CMK (cell line): ENCODE results near the gene SETBP1.

Experiments
- DNase-seq: peaks from one replicate; pipeline ENCODE4 v3.0.0-alpha.2; 2010; ENCODE audit warnings: low read depth

Gene SETBP1

GRCh38 chr18:44731530-44732237, 51.0 kb downstream of the SETBP1 start:
- DNase-seq, result no peak

DNA sequence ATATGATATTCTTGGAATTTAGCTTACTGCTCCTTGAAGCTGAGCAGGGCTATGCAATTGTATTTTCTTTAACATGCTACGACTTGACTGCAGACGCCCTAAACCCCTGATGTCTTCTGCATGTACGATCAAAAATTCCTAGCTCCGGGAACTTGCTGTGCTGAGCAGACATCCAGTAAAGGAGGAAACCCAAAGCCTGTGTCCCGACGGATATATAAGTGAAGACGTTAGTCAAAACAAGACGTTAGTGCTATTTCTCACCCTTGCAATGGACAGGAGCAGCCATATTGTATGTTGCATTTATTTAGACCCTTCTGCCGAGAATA, 51.5 kb downstream of the SETBP1 start:
- DNase-seq, result no peak

DNA sequence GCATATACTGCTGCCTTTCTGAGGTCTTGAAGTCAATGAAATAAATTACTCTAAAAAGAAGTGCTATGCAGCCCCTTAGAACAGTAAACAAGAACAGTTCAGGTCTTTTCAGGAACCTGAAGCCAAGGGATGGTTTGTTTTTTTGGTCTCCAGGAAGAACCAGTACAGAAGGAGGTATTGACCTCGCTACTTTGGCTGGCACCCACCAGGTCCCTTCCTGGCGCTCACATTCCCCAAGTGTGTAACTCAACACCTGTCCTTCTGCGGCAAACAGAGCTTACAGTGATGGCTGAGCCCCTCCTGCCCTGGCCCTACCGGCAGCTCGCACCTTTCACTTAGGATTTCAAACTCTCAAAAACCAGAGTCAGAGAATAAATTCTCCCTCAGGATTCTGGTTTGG, 51.9 kb downstream of the SETBP1 start:
- no peak for DNase-seq

DNA sequence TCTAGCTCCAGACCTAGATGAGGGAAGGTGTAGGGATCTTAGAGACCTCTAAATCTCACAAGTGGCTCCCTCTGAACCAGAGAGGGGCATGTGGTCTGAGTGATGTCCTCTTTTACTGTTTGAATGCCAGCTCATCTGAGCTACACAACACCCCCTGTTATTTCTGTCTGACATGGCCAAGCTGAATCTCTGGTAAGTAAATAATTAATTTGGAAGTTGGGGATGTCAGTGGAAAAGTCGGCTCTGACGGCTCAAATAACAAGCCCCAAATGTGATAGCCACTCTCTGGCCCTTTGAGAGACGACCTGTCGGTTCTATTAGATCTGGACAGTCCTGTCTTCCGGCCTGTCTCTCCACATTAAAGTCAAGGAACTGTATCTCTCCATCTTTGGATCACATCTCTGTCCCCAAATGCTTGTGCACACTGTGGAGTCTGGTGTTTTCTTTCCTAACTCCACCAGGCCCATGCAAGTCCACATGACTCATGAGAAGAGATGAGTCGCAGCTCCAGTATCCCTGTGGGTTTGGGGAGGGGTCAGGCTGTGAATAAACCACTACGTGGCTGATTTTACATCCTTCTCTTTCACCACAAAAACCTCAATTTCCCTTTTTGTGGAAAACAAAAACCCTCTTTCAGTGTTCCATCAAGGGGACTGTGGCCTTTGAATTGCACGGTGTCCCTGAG, 52.5 kb downstream of the SETBP1 start:
- DNase-seq, result no peak

- DNase-seq, result no peak
Observed at GRCh38 chr18:44733754-44734465, 53.2 kb downstream of the SETBP1 start.

GRCh38 chr18:44735096-44735495, 54.4 kb downstream of the SETBP1 start:
- no peak for DNase-seq

GRCh38 chr18:44736664-44737380, 56.1 kb downstream of the SETBP1 start:
- no peak for DNase-seq

DNA sequence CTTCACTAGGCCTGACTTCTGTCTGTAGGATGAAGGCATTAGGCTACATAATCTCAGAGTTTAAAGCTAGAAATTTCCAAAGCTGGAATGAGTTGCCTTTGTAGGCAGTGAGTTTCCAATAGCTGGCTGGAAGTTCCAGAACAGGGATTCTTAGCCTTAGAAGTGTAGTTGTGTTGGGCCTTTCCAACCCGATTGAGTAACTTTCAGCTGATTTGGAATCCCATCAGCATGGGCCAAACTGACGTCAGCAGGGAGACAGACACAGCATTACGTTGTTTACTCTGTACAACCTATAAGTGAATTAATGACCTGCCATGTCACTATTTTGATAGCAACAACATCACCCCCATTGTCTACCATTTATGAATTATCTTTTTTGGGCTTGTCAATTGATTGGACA, 56.9 kb downstream of the SETBP1 start:
- no peak for DNase-seq

DNA sequence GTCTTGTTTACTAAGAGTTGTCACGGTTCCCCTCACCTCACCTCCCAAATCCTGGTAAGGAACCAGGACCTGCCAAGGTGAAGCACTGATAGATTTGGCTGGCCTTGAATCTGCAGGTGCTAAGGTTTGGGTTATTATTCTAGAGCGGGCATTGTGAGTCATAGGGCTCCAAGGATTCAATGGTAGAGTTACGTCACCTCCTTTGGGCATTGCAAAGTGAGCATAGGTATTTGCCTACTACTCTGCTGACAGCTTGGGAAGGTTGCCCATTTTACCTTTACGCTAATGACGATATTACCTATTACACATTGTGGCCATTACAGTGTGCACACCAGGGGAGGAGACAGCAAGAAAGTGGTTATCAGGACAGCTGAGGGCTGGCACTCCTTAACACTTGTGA, 59.3 kb downstream of the SETBP1 start:
- DNase-seq, result no peak

- no peak for DNase-seq
Observed at GRCh38 chr18:44741085-44741484, 60.4 kb downstream of the SETBP1 start.

DNA sequence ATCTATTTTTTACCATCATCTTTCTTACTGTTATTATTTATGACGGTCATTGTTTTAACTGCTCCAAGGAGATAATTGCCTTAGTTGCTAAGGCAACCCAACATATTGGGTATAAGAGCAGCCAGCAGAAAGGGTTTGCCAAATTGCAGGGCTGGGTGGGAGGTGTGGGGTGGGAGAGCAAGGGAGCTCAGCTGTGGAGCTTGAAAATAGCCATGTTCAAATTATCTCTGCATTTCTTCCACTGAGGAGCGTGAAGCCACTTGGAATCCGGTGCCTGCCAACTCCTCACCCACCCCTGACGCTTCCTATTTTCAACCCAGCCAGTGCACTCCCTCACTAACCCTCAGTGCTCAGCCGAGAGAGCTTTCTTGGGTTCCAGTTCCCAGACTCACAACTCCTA, 60.8 kb downstream of the SETBP1 start:
- no peak for DNase-seq

- DNase-seq, result no peak
Observed at GRCh38 chr18:44742126-44742525, 61.4 kb downstream of the SETBP1 start.

DNA sequence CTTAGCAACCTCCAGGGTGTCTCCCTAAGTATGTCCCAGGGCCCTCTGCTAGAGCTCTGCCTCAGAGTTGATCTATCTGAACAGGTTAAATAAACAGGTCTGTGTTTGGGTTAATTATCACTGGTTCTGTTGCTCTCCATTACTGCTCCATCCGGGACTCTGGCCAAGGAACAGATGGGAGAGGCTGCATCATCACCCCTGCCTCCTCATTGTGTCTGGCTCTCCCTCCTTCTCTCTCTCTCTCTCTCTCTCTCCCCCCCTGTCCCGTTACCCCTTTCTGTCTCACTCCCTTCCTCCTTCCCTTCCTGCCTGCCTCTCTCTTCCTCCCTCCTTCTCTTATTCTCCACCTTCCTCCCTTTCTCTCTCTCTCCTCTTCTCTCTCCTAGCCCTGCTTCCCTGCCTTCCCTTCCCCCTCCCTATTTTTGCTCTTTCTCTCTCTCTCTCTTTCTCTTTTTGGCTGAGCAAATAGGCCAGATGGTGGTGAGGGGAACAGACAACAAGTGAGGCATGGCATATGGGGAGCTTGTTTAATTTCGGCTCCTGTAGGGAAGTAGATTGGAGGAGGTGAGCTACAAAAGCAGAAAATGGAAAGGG, 62.1 kb downstream of the SETBP1 start:
- no peak for DNase-seq

GRCh38 chr18:44743631-44744030, 62.9 kb downstream of the SETBP1 start:
- DNase-seq, result no peak

DNA sequence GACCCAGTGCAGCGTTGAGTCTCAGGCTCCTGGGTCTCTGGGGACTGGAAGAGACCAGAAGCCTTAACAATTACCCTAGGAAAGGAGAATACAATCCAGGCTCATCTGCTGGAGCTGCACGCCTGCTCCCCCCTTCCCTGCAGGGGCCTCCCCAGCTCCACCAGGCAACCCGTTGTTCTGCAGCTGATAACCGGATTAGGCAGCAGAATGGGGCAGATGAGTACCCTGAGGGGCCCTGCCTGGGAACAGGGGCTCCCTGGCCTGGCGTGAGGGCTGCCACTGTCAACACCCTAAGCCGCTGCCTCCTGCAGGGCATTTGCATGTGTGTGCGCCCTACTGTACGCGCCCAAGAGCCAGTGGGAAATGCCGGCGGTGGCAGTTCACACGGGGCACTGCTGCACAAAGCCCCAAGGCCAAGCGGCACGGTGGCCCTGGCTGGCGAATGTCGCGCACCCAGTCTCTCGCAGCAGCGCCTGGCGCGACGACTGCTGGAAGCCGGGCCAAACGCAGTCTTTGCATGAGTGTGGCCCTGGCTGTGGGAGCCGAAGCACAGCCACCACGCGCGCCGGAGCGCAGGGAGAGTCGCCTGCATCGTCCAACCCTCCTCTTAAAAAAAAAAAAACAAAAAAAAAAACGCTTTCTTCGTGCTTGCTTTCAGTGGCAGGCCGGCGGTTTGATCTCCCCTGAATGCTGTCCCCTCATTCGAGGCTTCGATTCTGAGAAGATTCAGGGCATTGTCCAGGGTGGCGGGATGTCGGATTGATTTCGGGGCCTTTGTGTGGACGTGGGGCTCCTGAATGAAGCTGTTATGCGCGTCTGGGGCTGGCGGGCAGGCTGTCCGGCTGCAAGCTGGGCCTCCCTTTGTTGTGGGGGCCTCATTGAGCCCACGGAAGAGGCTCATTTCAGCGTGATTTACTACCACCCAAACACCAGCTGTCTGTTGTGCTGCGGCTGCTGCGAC, 63.8 kb downstream of the SETBP1 start:
- no peak for DNase-seq

GRCh38 chr18:44747157-44747556, 66.5 kb downstream of the SETBP1 start:
- no peak for DNase-seq

- no peak for DNase-seq
Observed at GRCh38 chr18:44748582-44748981, 67.9 kb downstream of the SETBP1 start.

- no peak for DNase-seq
Observed at GRCh38 chr18:44750774-44751173, 70.1 kb downstream of the SETBP1 start.

GRCh38 chr18:44754567-44754966, 73.9 kb downstream of the SETBP1 start:
- no peak for DNase-seq

DNA sequence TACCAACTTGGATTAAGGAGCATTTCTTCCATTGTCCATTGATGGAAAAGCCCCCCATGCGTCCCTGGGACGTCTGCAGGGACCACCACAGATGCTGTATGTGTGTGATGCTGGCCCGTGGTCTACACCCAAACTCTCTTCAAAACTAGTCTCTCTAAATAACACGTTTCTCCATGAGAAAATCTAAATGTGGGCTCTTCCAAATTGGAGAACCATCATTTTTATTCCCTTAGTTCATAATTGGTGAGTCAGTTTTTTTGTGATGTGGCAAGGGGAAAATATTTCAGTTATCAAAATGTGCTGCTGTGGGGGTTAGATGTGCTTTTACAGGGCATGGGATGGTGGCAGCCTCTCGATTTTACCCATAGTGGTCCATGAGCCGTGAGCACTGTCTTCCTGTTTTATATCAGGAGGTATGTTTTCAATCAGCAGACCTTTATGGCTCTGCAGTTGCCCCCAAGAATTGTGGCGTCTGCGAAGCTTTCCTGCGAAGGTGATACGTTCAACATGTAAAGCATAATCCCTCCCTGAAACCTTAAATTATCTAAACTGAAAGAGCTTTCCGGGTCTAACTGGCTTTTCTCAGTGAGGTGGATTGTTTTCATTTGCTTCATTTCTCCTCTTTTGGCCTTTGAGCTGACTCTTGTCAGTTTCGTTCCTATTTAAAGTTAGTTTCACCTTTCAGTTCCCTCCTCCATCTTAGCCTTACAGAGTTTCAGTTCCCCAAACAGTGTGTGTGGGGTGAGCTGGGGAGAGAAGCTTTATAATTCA, 78.4 kb downstream of the SETBP1 start:
- DNase-seq, result no peak
